Measurements from ENCODE around the gene ZNF503.

The ZNF503 gene

DNA sequence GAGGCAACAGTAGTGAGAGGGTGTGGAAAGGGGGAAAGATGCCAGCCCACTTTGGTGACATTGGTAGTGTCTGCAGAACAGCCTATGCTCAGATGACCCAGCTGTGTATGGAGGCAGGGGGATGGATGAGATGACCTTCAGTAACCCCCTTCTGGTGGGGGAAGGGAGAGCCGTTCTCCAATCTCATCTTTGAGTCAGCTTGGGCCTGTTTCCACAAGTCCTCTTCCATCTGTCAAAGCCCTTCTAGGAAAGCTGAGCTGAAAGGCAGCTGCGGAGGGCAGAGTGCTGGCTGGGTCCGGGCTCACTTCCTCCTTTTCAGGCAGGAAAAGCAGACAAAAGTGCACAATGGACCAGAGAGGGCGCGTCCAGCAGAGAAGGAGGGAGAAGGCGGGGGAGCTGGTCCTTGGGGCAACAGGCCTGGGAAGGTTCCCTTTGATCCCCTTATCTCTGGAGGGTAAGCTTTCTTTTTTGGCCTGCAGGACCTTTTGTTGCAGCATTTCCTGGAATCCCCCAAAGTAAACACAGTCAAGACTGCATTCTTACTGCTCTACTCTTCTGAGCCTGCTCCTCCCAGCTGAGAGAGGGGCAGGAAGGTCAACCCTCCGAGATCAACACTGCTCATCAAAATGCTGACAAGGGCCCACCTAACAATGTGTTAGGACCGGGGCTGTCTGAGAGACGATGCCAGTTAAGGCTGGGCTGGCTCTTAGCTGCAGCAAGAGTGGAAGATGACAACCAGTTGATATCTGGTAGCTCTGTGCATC, 28.6 kb upstream of the ZNF503 start:
- no peak for DNase-seq

GRCh38 chr10:75429159-75429827, 27.7 kb upstream of the ZNF503 start:
- no peak for DNase-seq

DNA sequence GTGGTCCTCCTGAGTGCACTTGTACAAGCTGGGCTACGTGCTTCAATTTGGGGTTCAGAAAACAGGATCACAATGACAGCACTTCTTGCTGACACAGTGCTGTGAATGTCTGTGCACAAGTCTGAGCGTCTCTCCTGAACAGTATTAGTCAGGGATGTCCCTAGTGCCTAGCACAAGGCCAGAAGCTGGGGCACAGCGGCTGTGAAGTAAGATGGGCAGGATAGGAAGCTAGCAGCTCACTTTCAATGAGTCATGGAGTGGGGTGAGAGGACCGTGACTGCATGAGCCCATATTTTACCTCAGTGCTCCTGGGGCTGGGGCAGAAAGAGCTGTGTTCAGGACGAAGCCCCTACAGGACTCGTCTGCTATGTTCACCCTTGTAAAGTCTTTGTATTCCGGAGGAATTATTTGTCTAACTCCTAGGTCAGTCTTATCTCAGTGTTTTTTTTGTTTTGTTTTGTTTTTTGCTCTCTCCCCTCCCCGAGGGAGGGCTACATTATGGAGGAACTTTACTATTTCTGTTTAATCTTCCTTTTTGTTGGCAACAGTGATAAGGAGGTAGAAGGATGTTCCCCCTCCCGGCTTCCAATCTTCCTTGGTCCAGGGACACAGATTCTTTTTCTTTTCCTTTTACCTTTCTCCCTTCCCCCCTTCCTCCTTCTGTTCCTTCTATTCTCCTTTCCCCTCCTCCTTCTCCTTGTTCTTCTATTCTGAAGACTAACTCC, 27.0 kb upstream of the ZNF503 start:
- DNase-seq, result no peak

DNA sequence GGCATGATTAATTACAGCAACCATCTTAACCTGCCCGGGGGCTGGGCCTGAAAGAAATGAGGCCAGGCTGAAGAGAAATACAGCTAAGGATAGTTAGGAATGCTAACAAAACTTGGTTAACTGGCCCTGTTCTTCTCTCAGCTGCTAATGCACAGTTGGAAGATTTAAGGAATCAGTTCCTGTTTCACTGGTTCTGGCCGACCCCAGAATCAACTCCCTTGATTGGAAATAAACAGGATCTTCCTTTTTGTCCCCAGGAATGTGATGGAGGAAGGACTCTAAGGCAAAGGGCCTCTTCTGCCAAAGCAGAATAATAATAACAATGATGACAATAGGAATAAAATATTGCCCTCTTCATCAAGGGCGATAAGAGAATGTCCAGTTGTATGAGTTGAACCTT, 26.4 kb upstream of the ZNF503 start:
- DNase-seq, result no peak

DNA sequence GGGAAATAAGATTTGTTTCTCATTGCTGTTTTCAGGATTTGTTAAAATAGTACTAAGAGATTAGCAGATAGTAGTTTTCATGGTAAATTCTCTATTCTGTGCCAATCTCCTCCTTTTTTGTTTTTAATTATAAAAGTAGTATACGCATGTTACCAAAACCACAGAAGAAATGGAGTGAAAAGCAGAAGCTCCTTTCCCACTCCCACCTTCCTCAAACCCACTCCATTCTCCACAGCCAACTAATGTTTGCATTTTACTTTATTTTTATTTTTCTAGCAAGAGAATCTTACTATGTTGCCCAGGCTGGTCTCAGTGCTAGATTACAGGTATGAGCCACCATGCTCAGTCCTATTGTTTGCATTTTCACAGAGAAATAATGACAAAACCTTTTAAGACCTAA, 25.3 kb upstream of the ZNF503 start:
- no peak for DNase-seq

GRCh38 chr10:75425291-75426079, 23.9 kb upstream of the ZNF503 start:
- no peak for DNase-seq

DNA sequence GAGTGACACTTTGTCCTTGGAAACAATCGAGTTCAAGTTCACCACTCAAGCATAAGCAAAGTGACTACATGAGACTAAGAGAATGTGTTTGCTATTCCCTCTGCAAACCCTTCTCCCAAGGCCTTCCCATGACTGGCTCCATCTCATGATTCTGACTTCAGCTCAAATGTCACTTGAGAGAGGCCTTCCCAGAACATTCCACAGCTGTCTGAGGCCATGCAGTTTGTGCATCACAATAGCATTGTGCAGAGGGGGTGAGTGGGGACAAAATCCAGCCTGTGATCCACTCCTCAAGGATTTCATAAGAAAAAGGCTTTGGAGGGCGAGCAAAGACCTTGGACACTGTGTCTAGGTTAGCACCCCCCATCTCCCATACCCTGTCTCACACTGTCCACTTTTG, 23.0 kb upstream of the ZNF503 start:
- DNase-seq, result no peak

DNA sequence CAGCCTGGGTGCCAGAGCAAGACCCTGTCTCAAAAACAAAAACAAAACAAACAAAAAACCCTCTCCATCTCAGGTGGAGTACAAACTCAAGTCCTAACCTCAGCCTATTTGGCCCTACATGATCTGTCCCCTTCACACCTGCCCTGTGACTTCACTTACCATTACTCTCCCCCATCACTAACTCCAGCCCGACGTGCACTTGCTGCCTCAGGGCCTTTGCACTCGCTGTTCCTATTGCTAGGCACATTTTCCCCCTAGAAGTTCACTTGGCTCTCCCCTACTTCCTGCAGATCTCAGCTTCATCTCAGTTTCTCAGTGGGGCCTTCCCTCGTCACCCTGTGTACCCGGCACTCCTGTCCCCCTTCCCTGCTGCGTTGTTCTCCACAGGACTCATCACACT, 21.3 kb upstream of the ZNF503 start:
- no peak for DNase-seq

DNA sequence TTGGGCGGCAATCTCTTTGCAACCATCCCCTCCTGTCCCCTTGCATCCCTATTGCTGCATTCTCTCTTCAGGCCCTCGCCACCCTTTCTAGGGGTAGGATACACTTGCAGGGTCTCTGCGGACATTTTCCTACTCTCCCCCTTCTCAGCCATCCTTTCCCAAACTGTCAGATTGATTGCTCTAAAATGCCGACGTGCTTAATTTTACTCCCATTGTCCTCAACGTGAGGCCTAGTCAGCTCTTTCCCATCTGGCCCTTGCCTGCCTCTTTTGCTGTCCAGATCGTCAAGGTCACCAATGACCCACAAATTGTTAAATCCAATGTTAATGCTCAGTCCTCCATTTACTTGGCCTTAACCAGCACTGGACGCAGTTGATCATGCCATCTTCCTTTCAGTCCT, 17.1 kb upstream of the ZNF503 start:
- DNase-seq, result no peak

GRCh38 chr10:75418293-75418692, 16.7 kb upstream of the ZNF503 start:
- DNase-seq, result no peak

DNA sequence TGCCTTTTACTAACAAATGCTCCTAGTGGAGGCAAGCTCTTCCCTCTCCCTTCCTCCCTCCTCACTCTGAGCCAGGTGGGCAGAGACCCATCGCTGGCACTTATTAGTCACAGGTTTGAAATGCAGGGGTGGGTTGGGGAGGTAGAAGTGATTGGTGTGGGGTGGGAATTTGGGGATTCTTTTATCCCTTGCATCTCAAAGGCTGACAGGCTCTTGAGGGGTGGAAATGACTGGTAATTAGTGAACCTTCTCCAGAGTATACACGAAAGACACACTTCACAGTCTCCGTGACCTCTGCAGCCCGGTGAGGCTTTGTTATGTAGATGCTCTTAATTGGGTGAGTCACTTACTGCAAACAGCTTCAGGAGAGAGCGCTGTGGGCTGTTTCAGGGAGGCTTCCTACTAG, 16.0 kb upstream of the ZNF503 start:
- no peak for DNase-seq

- DNase-seq, result no peak
Measured at GRCh38 chr10:75414527-75414926, 13.0 kb upstream of the ZNF503 start.

DNA sequence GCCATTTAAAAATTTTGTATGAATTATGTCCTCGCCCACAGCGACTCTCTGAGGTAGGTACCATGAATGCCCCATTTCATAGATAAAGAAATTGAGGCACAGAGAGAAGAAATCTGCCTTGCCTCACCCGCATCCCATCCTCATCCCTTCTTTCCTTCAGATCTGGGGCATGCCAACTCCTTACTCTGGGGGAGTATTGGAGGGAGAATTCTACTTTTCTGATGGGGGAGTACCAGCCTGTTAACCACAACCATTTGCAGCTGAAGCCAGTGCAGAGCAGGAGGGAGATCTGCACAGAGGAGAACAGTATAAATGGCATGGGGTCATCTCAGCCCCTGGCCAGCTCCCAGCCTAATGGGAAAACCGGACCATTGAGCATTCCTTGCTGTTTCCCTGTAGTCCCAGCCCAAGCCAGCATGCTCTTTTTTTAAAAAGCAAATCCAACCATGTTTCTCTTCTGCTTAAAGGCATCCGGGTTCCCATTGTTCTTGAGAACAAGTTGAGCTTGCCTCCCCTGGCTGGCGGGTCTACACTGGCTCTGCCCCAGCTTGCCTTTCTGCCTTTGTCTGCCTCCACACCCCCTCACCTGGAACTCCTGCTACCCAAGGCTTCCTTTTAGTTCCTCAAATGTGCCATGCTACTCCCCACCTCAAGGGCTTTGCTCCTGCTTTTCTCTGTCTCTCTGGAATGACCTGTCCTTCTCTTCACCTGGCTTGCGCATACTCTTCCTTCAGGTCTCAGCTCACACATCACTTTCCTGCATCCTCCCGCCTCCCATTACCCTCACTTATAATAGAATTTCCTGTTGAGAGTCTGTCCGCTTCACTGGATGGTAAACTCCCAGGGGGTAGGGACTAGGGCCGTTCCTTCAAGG, 8.8 kb upstream of the ZNF503 start:
- no peak for DNase-seq

DNA sequence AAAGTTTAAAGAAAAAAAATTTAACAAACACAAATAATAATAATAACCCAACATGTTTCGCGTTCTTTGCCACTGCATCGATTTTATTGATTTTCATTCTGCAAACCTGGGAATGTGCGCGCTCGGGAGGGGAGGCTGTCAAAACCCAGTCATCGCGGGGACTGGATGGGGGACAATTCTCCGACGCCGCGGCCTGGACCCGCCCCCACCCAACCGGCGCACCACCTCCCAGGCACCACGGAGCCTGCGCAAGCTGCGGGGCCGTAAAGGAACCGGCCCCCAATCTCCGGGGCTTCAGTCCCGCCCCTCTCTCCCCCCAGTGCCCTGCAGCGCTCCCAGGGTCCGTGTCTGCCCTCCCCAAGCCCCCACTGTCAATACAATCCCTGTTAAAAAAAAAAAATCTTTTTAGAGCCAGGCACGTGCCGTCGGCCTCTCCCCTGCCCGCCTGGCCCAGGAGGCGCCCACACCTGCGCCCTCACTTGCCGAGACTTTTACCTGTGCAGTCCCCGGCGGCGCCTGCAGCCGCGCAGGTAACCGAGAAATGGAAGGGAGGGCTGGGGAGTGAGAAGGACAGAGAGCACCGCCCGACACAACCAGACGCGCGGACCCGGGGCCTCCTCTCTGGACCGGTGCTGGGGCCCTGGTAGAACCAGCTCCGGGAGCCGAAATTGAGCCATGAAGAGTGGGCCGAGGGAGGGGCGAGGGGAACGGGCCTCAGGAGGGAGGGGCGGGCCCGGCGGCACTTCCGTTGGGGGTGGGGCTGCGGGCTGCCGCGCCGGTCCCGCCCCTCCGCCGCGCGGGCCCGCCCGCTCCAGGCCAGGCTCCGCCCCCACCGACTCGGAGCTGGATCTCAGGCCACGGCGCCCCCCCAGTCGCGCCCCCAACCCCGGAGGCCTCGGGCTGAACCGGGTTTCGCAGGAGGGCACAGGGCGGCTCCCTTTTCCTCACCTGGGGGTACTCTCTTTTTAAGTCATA, 7.6 kb upstream of the ZNF503 start:
- peak in 1 of 4 experiments; percentile 19 for DNase-seq

GRCh38 chr10:75408509-75408875, 6.9 kb upstream of the ZNF503 start:
- no peak for DNase-seq

- no peak for DNase-seq
Measured at GRCh38 chr10:75407713-75408508, 6.3 kb upstream of the ZNF503 start.

DNA sequence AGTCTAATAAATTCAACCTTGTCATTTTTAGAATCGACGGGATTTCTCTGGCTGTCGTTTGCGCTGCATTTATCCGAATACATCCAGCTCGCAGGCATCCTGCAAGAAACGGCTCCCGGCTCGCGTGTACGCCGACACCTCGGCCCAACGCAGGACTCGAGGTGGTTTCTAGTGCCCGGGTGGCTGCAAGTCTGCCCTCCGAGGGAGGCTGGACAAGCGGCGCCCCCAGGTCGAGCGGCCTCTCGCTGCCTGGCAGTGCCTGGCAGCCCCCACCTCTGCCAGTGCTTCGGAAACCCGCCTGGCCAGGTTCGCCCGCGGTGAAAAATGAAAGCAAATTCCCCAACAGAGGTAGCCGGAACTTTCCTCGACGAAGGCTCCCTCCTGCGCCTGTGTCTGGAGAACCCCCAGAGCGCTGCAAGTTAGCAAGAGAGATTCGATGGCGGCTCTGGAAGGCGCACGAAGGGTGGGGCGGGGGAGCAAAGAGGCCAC, 5.7 kb upstream of the ZNF503 start:
- no peak for DNase-seq

GRCh38 chr10:75406462-75407223, 5.1 kb upstream of the ZNF503 start:
- DNase-seq, result no peak

Measured in activated naive CD4-positive, alpha-beta T cell (primary cell).